ENCODE data around the gene MAST2. TPM values are rescaled to one million over a fixed set of nuclear protein-coding genes. Genes with fewer than 3 reads are reported as not detected.
"Not testable (repeated sequence)": the region's sequence is repeated elsewhere in the genome, so short reads cannot be mapped to it uniquely, and the experiment has no call there.

The MAST2 gene
- total RNA-seq, 1 experiment from 2014 or later, result 77.0 TPM

DNA sequence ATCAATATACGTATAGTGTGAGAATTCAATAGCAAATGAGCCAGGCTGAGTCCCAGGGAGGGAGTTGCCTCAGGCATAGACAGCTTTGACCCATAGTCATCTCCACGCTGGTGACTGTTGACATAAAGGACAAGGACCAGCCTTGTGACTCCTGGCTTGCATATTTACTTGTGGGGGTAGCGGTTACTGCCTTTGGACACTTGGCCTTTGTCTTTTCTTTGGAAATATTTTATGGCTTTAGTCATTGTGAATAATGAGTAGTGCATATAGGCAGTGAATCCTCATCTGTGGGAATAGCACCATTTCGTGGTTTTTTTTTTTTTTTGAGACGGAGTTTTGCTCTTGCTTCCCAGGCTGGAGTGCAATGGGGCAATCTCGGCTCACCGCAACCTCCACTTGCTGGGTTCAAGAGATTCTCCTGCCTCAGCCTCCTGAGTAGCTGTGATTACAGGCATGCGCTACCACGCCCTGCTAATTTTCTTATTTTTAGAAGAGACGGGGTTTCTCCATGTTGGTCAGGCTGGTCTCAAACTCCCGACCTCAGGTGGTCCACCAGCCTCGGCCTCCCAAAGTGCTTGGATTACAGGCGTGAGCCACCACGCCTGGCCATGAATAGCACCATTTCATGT, 68.9 kb downstream of the MAST2 start:
- H3K9me3 ChIP-seq (ENCODE audit: control insufficient read depth, insufficient read depth, low read depth, low read length); POLR2A ChIA-PET; intact Hi-C loops (cut with micrococcal nuclease; ENCODE audit: unreplicated experiment); H3K36me3 ChIP-seq (ENCODE audit: control insufficient read depth, insufficient read depth, low read length); H3K4me3 ChIP-seq (ENCODE audit: low read depth in 2 of 2, low read length in 2 of 2); BruUV-seq (replicated peaks); H3K27me3 ChIP-seq (ENCODE audit: control insufficient read depth, insufficient read depth, low read length); CTCF ChIA-PET: not testable (repeated sequence)
- peak; percentile 96 for ATAC-seq
- TF ChIP-seq POLR2AphosphoS5 (IDR thresholded peaks at IDR 0.05; ENCODE audit: low read depth, low read length), result 0 out of 2 replicates have a peak, but pooled peaks have one; percentile 35
- H3K4me1 ChIP-seq (ENCODE audit: control insufficient read depth, insufficient read depth, low read length), result peaks cover 27% of the 10 kb centered on the region
- in situ Hi-C loops (cut with HindIII; ENCODE audit: low pct_unique_long_range_greater_than_20kb, low sequenced_read_pairs), result loop anchor here (25.0 kb wide), 1 partner anchor 185 kb away; the partner anchor contains the start of genes GPBP1L1 and TMEM69
- DNase-seq (ENCODE audit: low read depth, low spot score), result peak; percentile 73
- peak overlapping the region; percentile 69; the same call in 1 of the 2 replicates for H3K27ac ChIP-seq (ENCODE audit: low read length)

DNA sequence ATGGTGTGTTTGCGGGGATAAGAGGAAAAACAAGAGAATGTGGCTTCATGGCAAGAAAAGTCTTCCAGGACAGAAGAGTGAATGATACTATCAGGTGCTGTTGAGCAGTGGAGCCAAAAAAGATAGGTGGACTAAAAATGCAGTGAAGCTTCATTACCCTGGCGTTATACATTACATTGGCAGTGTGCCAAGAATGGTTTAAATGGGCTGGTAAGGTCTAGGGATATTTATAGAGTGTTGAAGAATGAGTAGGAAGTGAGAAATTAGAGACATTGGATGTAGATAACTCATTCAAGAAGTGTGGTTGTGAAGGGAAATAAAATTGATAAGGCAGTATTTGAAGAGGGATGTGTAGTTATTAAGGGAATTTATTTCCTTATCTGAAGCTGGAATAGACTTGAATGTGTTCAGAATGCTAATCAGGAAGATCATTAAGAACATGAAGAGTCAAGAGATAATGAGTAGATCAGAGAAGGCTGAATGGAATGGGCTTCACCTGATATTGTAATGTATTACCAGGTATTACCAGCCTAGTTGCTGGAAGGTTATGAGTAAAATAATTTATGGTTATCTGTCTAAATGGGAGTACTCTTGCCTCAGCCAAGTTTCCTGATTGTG, 72.7 kb downstream of the MAST2 start:
- Histone ChIP-seq H3K27me3 (ENCODE audit: control insufficient read depth, insufficient read depth, low read length) (no peaks in the 10 kb centered on the region), H3K27ac (ENCODE audit: low read length) (no peak overlapping the region), H3K9me3 (ENCODE audit: control insufficient read depth, insufficient read depth, low read depth, low read length) (no peaks in the 10 kb centered on the region), H3K36me3 (ENCODE audit: control insufficient read depth, insufficient read depth, low read length) (no peaks in the 10 kb centered on the region), H3K4me3 (ENCODE audit: low read depth in 2 of 2, low read length in 2 of 2) (no peak overlapping the region), H3K4me1 (ENCODE audit: control insufficient read depth, insufficient read depth, low read length) (peaks cover 9% of the 10 kb centered on the region)
- intact Hi-C loops (cut with micrococcal nuclease; ENCODE audit: unreplicated experiment), result no loop called here
- CTCF ChIA-PET, result no interaction called here
- no peak for DNase-seq (ENCODE audit: low read depth, low spot score)
- in situ Hi-C loops (cut with HindIII; ENCODE audit: low pct_unique_long_range_greater_than_20kb, low sequenced_read_pairs), result no loop called here
- ATAC-seq, result no peak
- no TSS peak for BruUV-seq (replicated peaks)
- POLR2A ChIA-PET, result no interaction called here
- no peak for TF ChIP-seq CTCF (IDR thresholded peaks at IDR 0.05)
- TF ChIP-seq POLR2AphosphoS5 (IDR thresholded peaks at IDR 0.05; ENCODE audit: low read depth, low read length), result no peak
- TF ChIP-seq, protein P1, sequence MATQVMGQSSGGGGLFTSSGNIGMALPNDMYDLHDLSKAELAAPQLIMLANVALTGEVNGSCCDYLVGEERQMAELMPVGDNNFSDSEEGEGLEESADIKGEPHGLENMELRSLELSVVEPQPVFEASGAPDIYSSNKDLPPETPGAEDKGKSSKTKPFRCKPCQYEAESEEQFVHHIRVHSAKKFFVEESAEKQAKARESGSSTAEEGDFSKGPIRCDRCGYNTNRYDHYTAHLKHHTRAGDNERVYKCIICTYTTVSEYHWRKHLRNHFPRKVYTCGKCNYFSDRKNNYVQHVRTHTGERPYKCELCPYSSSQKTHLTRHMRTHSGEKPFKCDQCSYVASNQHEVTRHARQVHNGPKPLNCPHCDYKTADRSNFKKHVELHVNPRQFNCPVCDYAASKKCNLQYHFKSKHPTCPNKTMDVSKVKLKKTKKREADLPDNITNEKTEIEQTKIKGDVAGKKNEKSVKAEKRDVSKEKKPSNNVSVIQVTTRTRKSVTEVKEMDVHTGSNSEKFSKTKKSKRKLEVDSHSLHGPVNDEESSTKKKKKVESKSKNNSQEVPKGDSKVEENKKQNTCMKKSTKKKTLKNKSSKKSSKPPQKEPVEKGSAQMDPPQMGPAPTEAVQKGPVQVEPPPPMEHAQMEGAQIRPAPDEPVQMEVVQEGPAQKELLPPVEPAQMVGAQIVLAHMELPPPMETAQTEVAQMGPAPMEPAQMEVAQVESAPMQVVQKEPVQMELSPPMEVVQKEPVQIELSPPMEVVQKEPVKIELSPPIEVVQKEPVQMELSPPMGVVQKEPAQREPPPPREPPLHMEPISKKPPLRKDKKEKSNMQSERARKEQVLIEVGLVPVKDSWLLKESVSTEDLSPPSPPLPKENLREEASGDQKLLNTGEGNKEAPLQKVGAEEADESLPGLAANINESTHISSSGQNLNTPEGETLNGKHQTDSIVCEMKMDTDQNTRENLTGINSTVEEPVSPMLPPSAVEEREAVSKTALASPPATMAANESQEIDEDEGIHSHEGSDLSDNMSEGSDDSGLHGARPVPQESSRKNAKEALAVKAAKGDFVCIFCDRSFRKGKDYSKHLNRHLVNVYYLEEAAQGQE (IDR thresholded peaks at IDR 0.05; ENCODE audit: insufficient read depth in 1 of 2, low read depth in 2 of 2, low read length in 1 of 2), result no peak
- TF ChIP-seq TCF7L2 (IDR thresholded peaks at IDR 0.05; ENCODE audit: low read depth, low read length), result no peak
- TF ChIP-seq SIN3A (IDR thresholded peaks at IDR 0.05; ENCODE audit: borderline replicate concordance, insufficient read depth, low read depth, low read length), result no peak

DNA sequence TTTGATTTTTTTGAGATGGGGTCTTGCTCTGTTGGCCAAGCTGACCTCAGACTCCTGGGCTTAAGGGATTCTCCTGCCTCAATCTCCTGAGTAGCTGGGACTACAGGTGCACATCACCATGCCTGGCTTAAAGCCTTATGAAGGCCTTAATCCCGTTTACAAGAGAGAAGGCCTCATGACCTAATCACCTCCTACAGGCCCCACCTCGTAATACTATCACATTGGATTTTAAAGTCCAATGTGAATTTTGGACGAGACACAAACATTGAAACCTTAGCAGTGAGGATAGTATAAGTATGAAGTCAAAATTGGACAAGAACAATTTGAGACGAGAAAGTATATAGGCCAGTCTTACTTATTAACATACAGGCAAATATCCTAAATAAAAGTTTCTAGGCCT, 73.9 kb downstream of the MAST2 start:
- in situ Hi-C loops (cut with HindIII; ENCODE audit: low pct_unique_long_range_greater_than_20kb, low sequenced_read_pairs) (no loop called here), intact Hi-C loops (cut with micrococcal nuclease; ENCODE audit: unreplicated experiment) (no loop called here)
- H3K36me3 ChIP-seq (ENCODE audit: control insufficient read depth, insufficient read depth, low read length), result no peaks in the 10 kb centered on the region
- no TSS peak for BruUV-seq (replicated peaks)
- ChIA-PET CTCF (no interaction called here), POLR2A (no interaction called here)
- no peaks in the 10 kb centered on the region for H3K27me3 ChIP-seq (ENCODE audit: control insufficient read depth, insufficient read depth, low read length)
- TF ChIP-seq CTCF (IDR thresholded peaks at IDR 0.05) (no peak), TCF7L2 (IDR thresholded peaks at IDR 0.05; ENCODE audit: low read depth, low read length) (no peak), POLR2AphosphoS5 (IDR thresholded peaks at IDR 0.05; ENCODE audit: low read depth, low read length) (no peak), SIN3A (IDR thresholded peaks at IDR 0.05; ENCODE audit: borderline replicate concordance, insufficient read depth, low read depth, low read length) (no peak)
- TF ChIP-seq, protein P1 (IDR thresholded peaks at IDR 0.05; ENCODE audit: insufficient read depth in 1 of 2, low read depth in 2 of 2, low read length in 1 of 2), result no peak
- H3K4me1 ChIP-seq (ENCODE audit: control insufficient read depth, insufficient read depth, low read length), result peaks cover 6% of the 10 kb centered on the region; the same call in 1 of the 2 replicates
- H3K9me3 ChIP-seq (ENCODE audit: control insufficient read depth, insufficient read depth, low read depth, low read length), result no peaks in the 10 kb centered on the region
- no peak overlapping the region for H3K4me3 ChIP-seq (ENCODE audit: low read depth in 2 of 2, low read length in 2 of 2)
- no peak overlapping the region for H3K27ac ChIP-seq (ENCODE audit: low read length)
- DNase-seq (ENCODE audit: low read depth, low spot score), result no peak
- no peak for ATAC-seq
